Measurements from ENCODE around the gene NBEA.
"Not testable (repeated sequence)": the region's sequence is repeated elsewhere in the genome, so short reads cannot be mapped to it uniquely, and the experiment has no call there.

Gene NBEA

GRCh38 chr13:34928676-34929075 lies 13.4 kb upstream of the NBEA start:
- H3K27ac ChIP-seq (ENCODE audit: low read length); H3K36me3 ChIP-seq (ENCODE audit: control insufficient read depth, insufficient read depth, low read length); H3K4me3 ChIP-seq (ENCODE audit: low read length); H3K9me3 ChIP-seq (ENCODE audit: control insufficient read depth, insufficient read depth, low read length); H3K4me1 ChIP-seq (ENCODE audit: control insufficient read depth, insufficient read depth, low read length); H3K27me3 ChIP-seq (ENCODE audit: control insufficient read depth, insufficient read depth, low read length); DNase-seq (ENCODE audit: low read depth, low spot score): not testable (repeated sequence)
- WGBS (ENCODE audit: insufficient coverage, insufficient read length), result no CpG with 5 or more reads among the region's 1 CpG

- Histone ChIP-seq H3K9me3 (ENCODE audit: control insufficient read depth, insufficient read depth, low read length) (no peaks in the 10 kb centered on the region), H3K4me3 (ENCODE audit: low read length) (no peak overlapping the region), H3K4me1 (ENCODE audit: control insufficient read depth, insufficient read depth, low read length) (no peaks in the 10 kb centered on the region), H3K36me3 (ENCODE audit: control insufficient read depth, insufficient read depth, low read length) (no peaks in the 10 kb centered on the region), H3K27me3 (ENCODE audit: control insufficient read depth, insufficient read depth, low read length) (no peaks in the 10 kb centered on the region), H3K27ac (ENCODE audit: low read length) (no peak overlapping the region)
- no peak for DNase-seq (ENCODE audit: low read depth, low spot score)
- no CpG with 5 or more reads among the region's 6 CpGs for WGBS (ENCODE audit: insufficient coverage, insufficient read length)
Measured at GRCh38 chr13:34931572-34931971, 10.5 kb upstream of the NBEA start.

GRCh38 chr13:34933349-34933748 lies 8.7 kb upstream of the NBEA start:
- Histone ChIP-seq H3K27ac (ENCODE audit: low read length) (no peak overlapping the region), H3K9me3 (ENCODE audit: control insufficient read depth, insufficient read depth, low read length) (no peaks in the 10 kb centered on the region), H3K36me3 (ENCODE audit: control insufficient read depth, insufficient read depth, low read length) (no peaks in the 10 kb centered on the region), H3K4me1 (ENCODE audit: control insufficient read depth, insufficient read depth, low read length) (no peaks in the 10 kb centered on the region), H3K4me3 (ENCODE audit: low read length) (no peak overlapping the region), H3K27me3 (ENCODE audit: control insufficient read depth, insufficient read depth, low read length) (no peaks in the 10 kb centered on the region)
- no peak for DNase-seq (ENCODE audit: low read depth, low spot score)

- Histone ChIP-seq H3K4me3 (ENCODE audit: low read length) (no peak overlapping the region), H3K27me3 (ENCODE audit: control insufficient read depth, insufficient read depth, low read length) (no peaks in the 10 kb centered on the region), H3K36me3 (ENCODE audit: control insufficient read depth, insufficient read depth, low read length) (no peaks in the 10 kb centered on the region), H3K9me3 (ENCODE audit: control insufficient read depth, insufficient read depth, low read length) (no peaks in the 10 kb centered on the region), H3K27ac (ENCODE audit: low read length) (no peak overlapping the region), H3K4me1 (ENCODE audit: control insufficient read depth, insufficient read depth, low read length) (no peaks in the 10 kb centered on the region)
- no CpG with 5 or more reads among the region's 2 CpGs for WGBS (ENCODE audit: insufficient coverage, insufficient read length)
- no peak for DNase-seq (ENCODE audit: low read depth, low spot score)
Measured at GRCh38 chr13:34933786-34934185, 8.3 kb upstream of the NBEA start.

- no CpG with 5 or more reads among the region's 5 CpGs for WGBS (ENCODE audit: insufficient coverage, insufficient read length)
- no peak overlapping the region for H3K27ac ChIP-seq (ENCODE audit: low read length)
Measured at GRCh38 chr13:34935841-34936240, 6.2 kb upstream of the NBEA start.

GRCh38 chr13:34939771-34940170 lies 2.3 kb upstream of the NBEA start:
- WGBS (ENCODE audit: insufficient coverage, insufficient read length), result no CpG with 5 or more reads among the region's 1 CpG

More at GRCh38 chr13:34935841-34936240, 6.2 kb upstream of the NBEA start:
- no peak for DNase-seq (ENCODE audit: low read depth, low spot score)
- Histone ChIP-seq H3K27me3 (ENCODE audit: control insufficient read depth, insufficient read depth, low read length) (no peaks in the 10 kb centered on the region), H3K4me1 (ENCODE audit: control insufficient read depth, insufficient read depth, low read length) (no peaks in the 10 kb centered on the region), H3K4me3 (ENCODE audit: low read length) (no peak overlapping the region), H3K9me3 (ENCODE audit: control insufficient read depth, insufficient read depth, low read length) (no peaks in the 10 kb centered on the region), H3K36me3 (ENCODE audit: control insufficient read depth, insufficient read depth, low read length) (no peaks in the 10 kb centered on the region)

GRCh38 chr13:34941436-34941834 lies 635 bp upstream of the NBEA start:
- Histone ChIP-seq H3K4me1 (ENCODE audit: control insufficient read depth, insufficient read depth, low read length) (0 out of 2 replicates have a peak, but pooled peaks cover 2% of the 10 kb centered on the region), H3K27me3 (ENCODE audit: control insufficient read depth, insufficient read depth, low read length) (no peaks in the 10 kb centered on the region; the same call in 1 of the 2 replicates), H3K27ac (ENCODE audit: low read length) (no peak overlapping the region), H3K4me3 (ENCODE audit: low read length) (peak overlapping the region; percentile 95; the same call in 1 of the 2 replicates), H3K9me3 (ENCODE audit: control insufficient read depth, insufficient read depth, low read length) (no peaks in the 10 kb centered on the region), H3K36me3 (ENCODE audit: control insufficient read depth, insufficient read depth, low read length) (no peaks in the 10 kb centered on the region)
- no CpG with 5 or more reads among the region's 13 CpGs for WGBS (ENCODE audit: insufficient coverage, insufficient read length)
- no peak for DNase-seq (ENCODE audit: low read depth, low spot score)

More at GRCh38 chr13:34939771-34940170, 2.3 kb upstream of the NBEA start:
- DNase-seq (ENCODE audit: low read depth, low spot score), result no peak
- H3K4me1 ChIP-seq (ENCODE audit: control insufficient read depth, insufficient read depth, low read length), result 0 out of 2 replicates have a peak, but pooled peaks cover 2% of the 10 kb centered on the region
- H3K27me3 ChIP-seq (ENCODE audit: control insufficient read depth, insufficient read depth, low read length), result no peaks in the 10 kb centered on the region; the same call in 1 of the 2 replicates
- no peak overlapping the region for H3K4me3 ChIP-seq (ENCODE audit: low read length)
- no peaks in the 10 kb centered on the region for H3K36me3 ChIP-seq (ENCODE audit: control insufficient read depth, insufficient read depth, low read length)
- H3K9me3 ChIP-seq (ENCODE audit: control insufficient read depth, insufficient read depth, low read length), result no peaks in the 10 kb centered on the region
- H3K27ac ChIP-seq (ENCODE audit: low read length), result no peak overlapping the region

- Histone ChIP-seq H3K36me3 (ENCODE audit: control insufficient read depth, insufficient read depth, low read length) (no peaks in the 10 kb centered on the region), H3K27me3 (ENCODE audit: control insufficient read depth, insufficient read depth, low read length) (no peaks in the 10 kb centered on the region; the same call in 1 of the 2 replicates), H3K27ac (ENCODE audit: low read length) (no peak overlapping the region), H3K4me1 (ENCODE audit: control insufficient read depth, insufficient read depth, low read length) (0 out of 2 replicates have a peak, but pooled peaks cover 2% of the 10 kb centered on the region), H3K9me3 (ENCODE audit: control insufficient read depth, insufficient read depth, low read length) (no peaks in the 10 kb centered on the region), H3K4me3 (ENCODE audit: low read length) (peak overlapping the region; percentile 95)
- no peak for DNase-seq (ENCODE audit: low read depth, low spot score)
- WGBS (ENCODE audit: insufficient coverage, insufficient read length), result no CpG with 5 or more reads among the region's 62 CpGs
Measured at GRCh38 chr13:34942732-34943435, 814 bp downstream of the NBEA start.

GRCh38 chr13:34943436-34944273 lies 1.6 kb downstream of the NBEA start:
- no peaks in the 10 kb centered on the region for H3K9me3 ChIP-seq (ENCODE audit: control insufficient read depth, insufficient read depth, low read length)
- DNase-seq (ENCODE audit: low read depth, low spot score), result no peak
- H3K27ac ChIP-seq (ENCODE audit: low read length), result no peak overlapping the region
- no CpG with 5 or more reads among the region's 10 CpGs for WGBS (ENCODE audit: insufficient coverage, insufficient read length)
- H3K36me3 ChIP-seq (ENCODE audit: control insufficient read depth, insufficient read depth, low read length), result no peaks in the 10 kb centered on the region
- H3K4me1 ChIP-seq (ENCODE audit: control insufficient read depth, insufficient read depth, low read length), result peaks cover 4% of the 10 kb centered on the region; the same call in 1 of the 2 replicates
- H3K27me3 ChIP-seq (ENCODE audit: control insufficient read depth, insufficient read depth, low read length), result no peaks in the 10 kb centered on the region; the same call in 1 of the 2 replicates
- peak overlapping the region; percentile 95; the same call in 1 of the 2 replicates for H3K4me3 ChIP-seq (ENCODE audit: low read length)

- Histone ChIP-seq H3K36me3 (ENCODE audit: control insufficient read depth, insufficient read depth, low read length) (no peaks in the 10 kb centered on the region), H3K27me3 (ENCODE audit: control insufficient read depth, insufficient read depth, low read length) (no peaks in the 10 kb centered on the region; the same call in 1 of the 2 replicates), H3K9me3 (ENCODE audit: control insufficient read depth, insufficient read depth, low read length) (no peaks in the 10 kb centered on the region), H3K4me3 (ENCODE audit: low read length) (no peak overlapping the region), H3K27ac (ENCODE audit: low read length) (no peak overlapping the region), H3K4me1 (ENCODE audit: control insufficient read depth, insufficient read depth, low read length) (peaks cover 6% of the 10 kb centered on the region; the same call in 1 of the 2 replicates)
- no CpG with 5 or more reads among the region's 2 CpGs for WGBS (ENCODE audit: insufficient coverage, insufficient read length)
- no peak for DNase-seq (ENCODE audit: low read depth, low spot score)
Measured at GRCh38 chr13:34944274-34944634, 2.2 kb downstream of the NBEA start.
